GM12878 (cell line): Measurements from ENCODE around the gene CDKN1B. TPM values are rescaled to one million over a fixed set of nuclear protein-coding genes. Genes with fewer than 3 reads are reported as not detected.

Source experiments
- ATAC-seq: fragments of 200-7000 bp; cut with Tn5 transposase; 3 replicates; pipeline ENCODE4 v1.9.1; 2020; ENCODE audit warnings: mild to moderate bottlenecking, moderate library complexity
- BruUV-seq: library from RNA; stranded (reverse); fragments of 400-500 nt; replicated peaks from 2 replicates; lab custom pipeline; 2021; lab: Mats Ljungman, UMichigan
- CTCF ChIA-PET: fragments of 300-600 bp; sonication (Branson Sonifier 250); formaldehyde crosslinking; extraction: SDS; loops from one replicate; lab custom pipeline; 2021; ENCODE audit warnings: inconsistent platforms; lab: Yijun Ruan, JAX
- POLR2A ChIA-PET: fragments of 350-600 bp; formaldehyde crosslinking; extraction: SDS; loops from one replicate; lab custom pipeline; 2021; ENCODE audit warnings: inconsistent platforms; lab: Charles Lee
- RAD21 ChIA-PET: fragments of 300-600 bp; sonication (Branson Sonifier 250); formaldehyde crosslinking; loops from one replicate; lab custom pipeline; 2023; ENCODE audit warnings: antibody characterized with exemption; ENCODE audit not compliant: unreplicated experiment; lab: Charles Lee
- SMC1A ChIA-PET: fragments of 300-600 bp; sonication (Branson Sonifier 250); formaldehyde crosslinking; loops from one replicate; lab custom pipeline; 2023; ENCODE audit not compliant: unreplicated experiment, uncharacterized antibody; lab: Charles Lee
- DNase-seq: peaks from one replicate; pipeline ENCODE4 v3.0.0-alpha.2; 2011; ENCODE audit warnings: low read depth, low spot score
- FAIRE-seq: peaks from 3 replicates; lab custom pipeline; 2011; peaks lifted over from hg19 to GRCh38; lab: Jason Lieb, UNC
- H2AFZ ChIP-seq: 2 replicates; pipeline ENCODE4 v1.6.0; 2011; ENCODE audit warnings: low read depth, low read length, control low read depth; ENCODE audit not compliant: control insufficient read depth
- H3K27ac ChIP-seq: 2 replicates; pipeline ENCODE4 v1.5.1; 2011; ENCODE audit warnings: control low read depth; ENCODE audit not compliant: control insufficient read depth, insufficient read depth
- H3K27me3 ChIP-seq, 2 experiments: replicated peaks in 1 of 2; 2 replicates each; pipeline versions ENCODE4 v1.6.0 to v1.6.1; 2011; ENCODE audit warnings: low read length in 1 of 2; ENCODE audit not compliant: control insufficient read depth in 2 of 2, insufficient read depth in 2 of 2
- H3K36me3 ChIP-seq, 2 experiments: 2 replicates each; pipeline ENCODE4 v1.5.1; 2011; ENCODE audit warnings: low read length in 1 of 2; ENCODE audit not compliant: control insufficient read depth in 2 of 2, insufficient read depth in 2 of 2
- H3K4me1 ChIP-seq: 2 replicates; pipeline ENCODE4 v1.6.1; 2011; ENCODE audit warnings: mild to moderate bottlenecking, low read length, moderate library complexity, mixed read lengths; ENCODE audit not compliant: control insufficient read depth, insufficient read depth
- H3K4me2 ChIP-seq: 2 replicates; pipeline ENCODE4 v1.6.0; 2011; ENCODE audit warnings: control low read depth; ENCODE audit not compliant: control insufficient read depth, insufficient read depth
- H3K4me3 ChIP-seq: fragments of 200-600 bp; sonication (generic); 2 replicates; pipeline ENCODE4 v1.5.1; 2016
- H3K79me2 ChIP-seq: 2 replicates; pipeline ENCODE4 v1.6.0; 2011; ENCODE audit warnings: low read length; ENCODE audit not compliant: control insufficient read depth, insufficient read depth
- H3K9ac ChIP-seq: 2 replicates; pipeline ENCODE4 v1.8.0; 2011; ENCODE audit warnings: low read length, control low read depth, mixed read lengths; ENCODE audit not compliant: control insufficient read depth, insufficient read depth
- H3K9me3 ChIP-seq: replicated peaks from 3 replicates; pipeline ENCODE4 v1.5.1; 2011; ENCODE audit warnings: mild to moderate bottlenecking, low read length; ENCODE audit not compliant: control insufficient read depth, insufficient read depth
- H4K20me1 ChIP-seq: 2 replicates; pipeline ENCODE4 v1.6.0; 2011; ENCODE audit not compliant: control insufficient read depth, insufficient read depth
- CBX3 ChIP-seq: fragments of 200-600 bp; sonication (generic); IDR thresholded peaks from 2 replicates; pipeline ENCODE4 v1.6.1; 2016; ENCODE audit warnings: low read depth, borderline replicate concordance
- EED ChIP-seq: sonication (generic); IDR thresholded peaks from 2 replicates; pipeline ENCODE4 v1.6.1; 2016; ENCODE audit warnings: antibody characterized with exemption, low read depth
- ESRRA ChIP-seq: IDR thresholded peaks from 2 replicates; pipeline ENCODE4 v1.6.1; 2012; ENCODE audit warnings: mild to moderate bottlenecking, low read length, improper control_type of control experiment
- GATAD2B ChIP-seq: fragments of 450-650 bp; conservative IDR thresholded peaks from 2 replicates; pipeline ENCODE4 v1.6.1; 2017; ENCODE audit warnings: low read depth, mild to moderate bottlenecking, moderate library complexity
- IKZF2 ChIP-seq, 2 experiments: fragments of 450-650 bp; IDR thresholded peaks; 2 replicates each; pipeline ENCODE4 v1.6.1; 2017; ENCODE audit warnings: mild to moderate bottlenecking in 2 of 2, moderate library complexity in 2 of 2
- IRF4 ChIP-seq: IDR thresholded peaks from 2 replicates; pipeline ENCODE4 v1.6.1; 2011; ENCODE audit warnings: low read depth, low read length
- MYB ChIP-seq: fragments of 150-350 bp; IDR thresholded peaks from 2 replicates; pipeline ENCODE4 v1.6.1; 2014; ENCODE audit warnings: mild to moderate bottlenecking, low read depth, low read length, borderline replicate concordance
- NRF1 ChIP-seq: conservative IDR thresholded peaks from 2 replicates; pipeline ENCODE4 v1.6.1; 2011; ENCODE audit warnings: mild to moderate bottlenecking, low read depth, low read length, improper control_type of control experiment
- PML ChIP-seq: IDR thresholded peaks from 2 replicates; pipeline ENCODE4 v1.6.1; 2012; ENCODE audit warnings: low read length, inconsistent platforms
- SP1 ChIP-seq: IDR thresholded peaks from one replicate; pipeline ENCODE4 v1.6.1; 2011; ENCODE audit warnings: low read depth, low read length
- SPI1 ChIP-seq: IDR thresholded peaks from 2 replicates; pipeline ENCODE4 v1.6.1; 2011; ENCODE audit warnings: low read depth, mild to moderate bottlenecking, low read length, moderate library complexity, borderline replicate concordance; ENCODE audit not compliant: insufficient read depth
- SUPT20H ChIP-seq: IDR thresholded peaks from 2 replicates; pipeline ENCODE4 v1.6.1; 2011; ENCODE audit warnings: low read depth, mild to moderate bottlenecking, low read length, moderate library complexity, borderline replicate concordance; ENCODE audit not compliant: control insufficient read depth
- TCF12 ChIP-seq: IDR thresholded peaks from 2 replicates; pipeline ENCODE4 v1.6.1; 2011; ENCODE audit warnings: low read depth, mild to moderate bottlenecking, low read length
- WGBS: methylation state at CpG from one replicate; pipeline ENCODE4 v1.1.6; 2016; ENCODE audit warnings: low lambda C conversion rate; ENCODE audit not compliant: insufficient replicate concordance, insufficient coverage; ENCODE audit errors: missing lambda C conversion rate; 5-methylcytosine and 5-hydroxymethylcytosine counted together
- in situ Hi-C: fragments of 300-500 bp; cut with MboI; formaldehyde crosslinking; loops from 9 replicates; pipeline ENCODE4 v1.14.3; 2018; ENCODE audit warnings: mixed read lengths
- intact Hi-C: fragments of 100-400 bp; cut with micrococcal nuclease; formaldehyde crosslinking; loops from one replicate; pipeline ENCODE4 v1.14.2; 2022; ENCODE audit not compliant: unreplicated experiment
- polyA plus RNA-seq, 11 experiments: library from polyadenylated mRNA; depleted of rRNA in 4 of 11; unstranded in 6 of 11; stranded (reverse) in 5 of 11; fragments of >200 nt; fragmentation: Nextera tagmentation in 4 of 11; fragmentation: Illumina TruSeq in 1 of 11; extraction: Ambion mirVana in 4 of 11; extraction: Trizol in 1 of 11; gene quantifications; 1 replicate in 1 of 11; 2 replicates in 10 of 11; pipeline versions ENCODE4 v1.2.1 to v1.2.3, GENCODE V29; 2011 to 2016; ENCODE audit warnings: inconsistent platforms in 2 of 11, missing spikeins in 2 of 11, low read depth in 1 of 11
- total RNA-seq, 4 experiments: library from RNA; depleted of rRNA in 3 of 4; stranded (reverse); fragments of >200 nt in 3 of 4; fragmentation: Illumina TruSeq in 1 of 4; extraction: Trizol in 1 of 4; gene quantifications; 2 replicates each; pipeline versions ENCODE4 v1.2.1 to v1.2.3, GENCODE V29; 2013 to 2021
- TF ChIP-seq, protein P1 (sequence below): fragments of 450-650 bp; IDR thresholded peaks from 2 replicates; pipeline ENCODE4 v1.6.1; 2018; ENCODE audit warnings: borderline replicate concordance, mild to moderate bottlenecking; ENCODE audit not compliant: partially characterized antibody
- TF ChIP-seq, protein P2 (sequence below): fragments of 450-650 bp; formaldehyde crosslinking; IDR thresholded peaks from 2 replicates; pipeline ENCODE4 v1.5.0; 2022; ENCODE audit warnings: mild to moderate bottlenecking, missing genetic modification characterization
- TF ChIP-seq, protein P3 (sequence below): fragments of 450-650 bp; conservative IDR thresholded peaks from 2 replicates; pipeline ENCODE4 v1.6.1; 2017; ENCODE audit warnings: mild to moderate bottlenecking, moderate library complexity

CDKN1B gene
- total and polyA plus RNA-seq, 10 of the 15 experiments (the other 5 are each of a cell fraction or from before 2014, with no cell fraction given): 4.2 to 39.1 (median 23.1) TPM

DNA sequence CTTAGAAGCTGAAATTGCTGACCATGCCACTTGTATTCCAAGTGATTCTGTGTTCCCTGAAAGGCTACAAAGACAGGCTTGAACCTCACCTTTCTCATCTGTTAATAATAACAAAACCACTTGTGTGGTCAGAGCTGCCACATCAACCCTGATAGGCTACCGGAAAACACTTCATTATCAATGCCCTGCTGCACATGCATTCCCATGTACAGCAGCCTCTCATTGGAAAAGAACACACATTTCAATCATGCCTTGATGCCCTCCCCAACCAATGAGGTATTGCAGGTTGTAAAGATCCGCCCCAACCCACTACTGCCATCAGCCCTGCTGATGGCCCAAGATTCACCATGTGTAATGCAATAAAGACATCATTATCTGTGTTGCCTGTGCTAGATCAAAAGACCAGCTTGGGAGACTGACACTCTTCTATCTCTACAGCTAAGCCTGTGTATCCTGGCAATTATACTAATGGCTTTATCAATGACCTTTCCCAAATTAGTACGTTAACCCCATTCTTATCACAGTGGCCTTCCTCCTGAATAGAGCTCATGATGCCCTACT lies 24.0 kb upstream of the CDKN1B start:
- ChIA-PET POLR2A (interaction anchor here (0.5 to 2.6 kb wide), 7 partner anchors 8 to 654 kb away, joined by 3 to 18 read pairs (median 4); no protein-coding TSS in a partner anchor), SMC1A (interaction anchor here (0.8 to 2.3 kb wide), 17 partner anchors 11 to 335 kb away, joined by 3 to 15 read pairs (median 5); no protein-coding TSS in a partner anchor), RAD21 (interaction anchor here (0.8 to 3.4 kb wide), 12 partner anchors 10 to 335 kb away, joined by 3 to 11 read pairs (median 3); no protein-coding TSS in a partner anchor), CTCF (interaction anchor here (0.6 to 3.3 kb wide), 10 partner anchors 10 to 188 kb away, joined by 3 to 8 read pairs (median 4); no protein-coding TSS in a partner anchor)
- intact Hi-C loops (no loop called here), in situ Hi-C loops (loop anchor here (10.0 kb wide), 1 partner anchor 1128 kb away; no protein-coding TSS in a partner anchor)
- FAIRE-seq (peak; percentile 52), DNase-seq (peak; percentile 77), ATAC-seq (peak; percentile 57)
- H3K27ac ChIP-seq: no peak overlapping the region
- no peaks in the 10 kb centered on the region; the same call in none of the 2 replicates for H3K79me2 ChIP-seq
- no peak overlapping the region for H3K9ac ChIP-seq
- H2AFZ ChIP-seq: no peak overlapping the region
- WGBS: 43% methylated on average over 3 of the region's 3 CpGs
- no peaks in the 10 kb centered on the region for H4K20me1 ChIP-seq
- no peak overlapping the region for H3K4me3 ChIP-seq
- BruUV-seq: no TSS peak
- no peaks in the 10 kb centered on the region for H3K27me3 ChIP-seq
- H3K36me3 ChIP-seq: no peaks in the 10 kb centered on the region; a peak in 1 of 4 replicates
- H3K4me2 ChIP-seq: peak overlapping the region; percentile 82
- peaks cover 61% of the 10 kb centered on the region for H3K4me1 ChIP-seq
- no peaks in the 10 kb centered on the region for H3K9me3 ChIP-seq
- TF ChIP-seq PML: no peak
- 0 out of 2 replicates have a peak, but pooled peaks have one; percentile 33 for TF ChIP-seq GATAD2B
- TF ChIP-seq IRF4: 0 out of 2 replicates have a peak, but pooled peaks have one; percentile 11
- TF ChIP-seq, protein P1, sequence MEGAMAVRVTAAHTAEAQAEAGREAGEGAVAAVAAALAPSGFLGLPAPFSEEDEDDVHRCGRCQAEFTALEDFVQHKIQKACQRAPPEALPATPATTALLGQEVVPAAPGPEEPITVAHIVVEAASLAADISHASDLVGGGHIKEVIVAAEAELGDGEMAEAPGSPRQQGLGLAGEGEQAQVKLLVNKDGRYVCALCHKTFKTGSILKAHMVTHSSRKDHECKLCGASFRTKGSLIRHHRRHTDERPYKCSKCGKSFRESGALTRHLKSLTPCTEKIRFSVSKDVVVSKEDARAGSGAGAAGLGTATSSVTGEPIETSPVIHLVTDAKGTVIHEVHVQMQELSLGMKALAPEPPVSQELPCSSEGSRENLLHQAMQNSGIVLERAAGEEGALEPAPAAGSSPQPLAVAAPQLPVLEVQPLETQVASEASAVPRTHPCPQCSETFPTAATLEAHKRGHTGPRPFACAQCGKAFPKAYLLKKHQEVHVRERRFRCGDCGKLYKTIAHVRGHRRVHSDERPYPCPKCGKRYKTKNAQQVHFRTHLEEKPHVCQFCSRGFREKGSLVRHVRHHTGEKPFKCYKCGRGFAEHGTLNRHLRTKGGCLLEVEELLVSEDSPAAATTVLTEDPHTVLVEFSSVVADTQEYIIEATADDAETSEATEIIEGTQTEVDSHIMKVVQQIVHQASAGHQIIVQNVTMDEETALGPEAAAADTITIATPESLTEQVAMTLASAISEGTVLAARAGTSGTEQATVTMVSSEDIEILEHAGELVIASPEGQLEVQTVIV: no peak
- TF ChIP-seq, protein P2, sequence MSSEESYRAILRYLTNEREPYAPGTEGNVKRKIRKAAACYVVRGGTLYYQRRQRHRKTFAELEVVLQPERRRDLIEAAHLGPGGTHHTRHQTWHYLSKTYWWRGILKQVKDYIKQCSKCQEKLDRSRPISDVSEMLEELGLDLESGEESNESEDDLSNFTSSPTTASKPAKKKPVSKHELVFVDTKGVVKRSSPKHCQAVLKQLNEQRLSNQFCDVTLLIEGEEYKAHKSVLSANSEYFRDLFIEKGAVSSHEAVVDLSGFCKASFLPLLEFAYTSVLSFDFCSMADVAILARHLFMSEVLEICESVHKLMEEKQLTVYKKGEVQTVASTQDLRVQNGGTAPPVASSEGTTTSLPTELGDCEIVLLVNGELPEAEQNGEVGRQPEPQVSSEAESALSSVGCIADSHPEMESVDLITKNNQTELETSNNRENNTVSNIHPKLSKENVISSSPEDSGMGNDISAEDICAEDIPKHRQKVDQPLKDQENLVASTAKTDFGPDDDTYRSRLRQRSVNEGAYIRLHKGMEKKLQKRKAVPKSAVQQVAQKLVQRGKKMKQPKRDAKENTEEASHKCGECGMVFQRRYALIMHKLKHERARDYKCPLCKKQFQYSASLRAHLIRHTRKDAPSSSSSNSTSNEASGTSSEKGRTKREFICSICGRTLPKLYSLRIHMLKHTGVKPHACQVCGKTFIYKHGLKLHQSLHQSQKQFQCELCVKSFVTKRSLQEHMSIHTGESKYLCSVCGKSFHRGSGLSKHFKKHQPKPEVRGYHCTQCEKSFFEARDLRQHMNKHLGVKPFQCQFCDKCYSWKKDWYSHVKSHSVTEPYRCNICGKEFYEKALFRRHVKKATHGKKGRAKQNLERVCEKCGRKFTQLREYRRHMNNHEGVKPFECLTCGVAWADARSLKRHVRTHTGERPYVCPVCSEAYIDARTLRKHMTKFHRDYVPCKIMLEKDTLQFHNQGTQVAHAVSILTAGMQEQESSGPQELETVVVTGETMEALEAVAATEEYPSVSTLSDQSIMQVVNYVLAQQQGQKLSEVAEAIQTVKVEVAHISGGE (CRISPR knock-in tag): no peak
- no peak for TF ChIP-seq SPI1
- no peak for TF ChIP-seq MYB
- TF ChIP-seq TCF12: no peak
- TF ChIP-seq, protein P3, sequence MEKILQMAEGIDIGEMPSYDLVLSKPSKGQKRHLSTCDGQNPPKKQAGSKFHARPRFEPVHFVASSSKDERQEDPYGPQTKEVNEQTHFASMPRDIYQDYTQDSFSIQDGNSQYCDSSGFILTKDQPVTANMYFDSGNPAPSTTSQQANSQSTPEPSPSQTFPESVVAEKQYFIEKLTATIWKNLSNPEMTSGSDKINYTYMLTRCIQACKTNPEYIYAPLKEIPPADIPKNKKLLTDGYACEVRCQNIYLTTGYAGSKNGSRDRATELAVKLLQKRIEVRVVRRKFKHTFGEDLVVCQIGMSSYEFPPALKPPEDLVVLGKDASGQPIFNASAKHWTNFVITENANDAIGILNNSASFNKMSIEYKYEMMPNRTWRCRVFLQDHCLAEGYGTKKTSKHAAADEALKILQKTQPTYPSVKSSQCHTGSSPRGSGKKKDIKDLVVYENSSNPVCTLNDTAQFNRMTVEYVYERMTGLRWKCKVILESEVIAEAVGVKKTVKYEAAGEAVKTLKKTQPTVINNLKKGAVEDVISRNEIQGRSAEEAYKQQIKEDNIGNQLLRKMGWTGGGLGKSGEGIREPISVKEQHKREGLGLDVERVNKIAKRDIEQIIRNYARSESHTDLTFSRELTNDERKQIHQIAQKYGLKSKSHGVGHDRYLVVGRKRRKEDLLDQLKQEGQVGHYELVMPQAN: no peak
- no peak for TF ChIP-seq ESRRA
- no peak for TF ChIP-seq SP1
- TF ChIP-seq EED: 0 out of 2 replicates have a peak, but pooled peaks have one; percentile 33
- TF ChIP-seq CBX3: no peak
- no peak for TF ChIP-seq SUPT20H
- TF ChIP-seq NRF1: no peak
- peak in 1 of 2 experiments; percentile 57; a peak in 2 of 4 replicates for TF ChIP-seq IKZF2 (IDR thresholded peaks at IDR 0.05)
